ENCODE measurements around the gene MRAS.
"Not testable (repeated sequence)": the region's sequence is repeated elsewhere in the genome, so short reads cannot be mapped to it uniquely, and the experiment has no call there.

MRAS gene

GRCh38 chr3:138369151-138369900 lies 20.9 kb downstream of the MRAS start:
- no peak for DNase-seq

GRCh38 chr3:138370321-138370720 lies 21.9 kb downstream of the MRAS start:
- DNase-seq: no peak

GRCh38 chr3:138371070-138371965 lies 22.9 kb downstream of the MRAS start:
- peak; percentile 21 for DNase-seq

- no peak for DNase-seq
Observed at GRCh38 chr3:138373087-138373735, 24.8 kb downstream of the MRAS start.

- DNase-seq: no peak
Observed at GRCh38 chr3:138373736-138374094, 25.3 kb downstream of the MRAS start.

- DNase-seq: no peak
Observed at GRCh38 chr3:138374573-138375134, 26.3 kb downstream of the MRAS start.

- no peak for DNase-seq
Observed at GRCh38 chr3:138375447-138375846, 27.1 kb downstream of the MRAS start.

- no peak for DNase-seq
Observed at GRCh38 chr3:138376663-138377062, 28.3 kb downstream of the MRAS start.

- DNase-seq: not testable (repeated sequence)
Observed at GRCh38 chr3:138377212-138377611, 28.8 kb downstream of the MRAS start.

GRCh38 chr3:138377804-138378203 lies 29.4 kb downstream of the MRAS start:
- no peak for DNase-seq

- no peak for DNase-seq
Observed at GRCh38 chr3:138378331-138378730, 30.0 kb downstream of the MRAS start.

- DNase-seq: no peak
Observed at GRCh38 chr3:138378990-138379389, 30.6 kb downstream of the MRAS start.

GRCh38 chr3:138381413-138381901 lies 33.1 kb downstream of the MRAS start:
- no peak for DNase-seq

- no peak for DNase-seq
Observed at GRCh38 chr3:138381950-138382715, 33.8 kb downstream of the MRAS start.

- DNase-seq: no peak
Observed at GRCh38 chr3:138383715-138384465, 35.5 kb downstream of the MRAS start.

GRCh38 chr3:138384531-138384930 lies 36.2 kb downstream of the MRAS start:
- no peak for DNase-seq

GRCh38 chr3:138384976-138385375 lies 36.6 kb downstream of the MRAS start:
- no peak for DNase-seq

- DNase-seq: no peak
Observed at GRCh38 chr3:138389144-138389601, 40.8 kb downstream of the MRAS start.

GRCh38 chr3:138389841-138390581 lies 41.6 kb downstream of the MRAS start:
- no peak for DNase-seq

GRCh38 chr3:138390582-138390932 lies 42.2 kb downstream of the MRAS start:
- DNase-seq: no peak

GRCh38 chr3:138394156-138394555 lies 45.8 kb downstream of the MRAS start:
- no peak for DNase-seq

Data from CD4-positive, alpha-beta T cell treated with Interleukin-10 for 1 hour (primary cell).